Fibroblast of skin of back (primary cell): ENCODE data around the gene TRMT61A.
"Not testable (repeated sequence)": the region's sequence is repeated elsewhere in the genome, so short reads cannot be mapped to it uniquely, and the experiment has no call there.

Experiments used
- DNase-seq: peaks from one replicate; pipeline ENCODE4 v3.0.0-alpha.2; 2013

TRMT61A gene

DNA sequence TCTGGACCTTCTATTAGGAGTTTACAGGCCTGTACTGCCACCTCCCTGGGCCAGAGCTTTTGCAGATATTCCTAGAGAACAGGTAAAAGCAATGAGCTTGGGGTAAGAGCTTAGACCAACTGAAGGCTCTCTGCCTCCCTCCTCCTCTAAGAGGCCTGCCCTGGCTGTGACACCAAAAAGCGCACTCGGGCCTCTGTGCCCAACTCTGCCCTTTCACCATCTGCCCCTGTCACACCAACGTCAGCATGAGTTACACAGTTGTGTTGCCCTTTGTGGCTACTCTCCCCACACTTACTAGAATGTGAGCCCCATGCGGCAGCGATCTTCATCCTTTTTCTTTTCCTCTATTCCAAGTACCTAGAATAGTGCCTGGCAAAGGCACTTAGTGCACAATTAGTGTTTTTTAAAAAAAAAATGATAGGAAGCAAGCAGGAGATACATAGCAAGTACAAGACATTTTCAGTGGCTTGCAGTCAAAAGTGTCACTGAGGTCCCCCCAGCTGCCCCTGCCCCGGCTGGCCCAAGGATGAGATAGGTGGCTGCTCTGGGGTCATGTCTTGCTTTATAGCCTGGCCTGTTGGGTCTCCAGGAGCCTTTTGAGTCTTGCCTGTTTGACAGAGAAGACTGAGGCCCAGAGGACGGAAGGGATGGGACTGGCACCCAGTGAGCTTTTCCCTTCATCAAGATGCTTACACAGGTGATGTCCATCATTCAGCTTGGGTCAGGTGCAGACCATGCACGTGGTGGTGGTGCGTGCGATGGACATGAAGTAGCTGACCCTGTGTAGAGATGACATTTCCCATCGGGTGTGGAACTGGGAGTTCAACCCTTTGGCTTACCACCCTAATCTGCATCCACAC is 18.9 kb upstream of the TRMT61A start:
- no peak for DNase-seq

DNA sequence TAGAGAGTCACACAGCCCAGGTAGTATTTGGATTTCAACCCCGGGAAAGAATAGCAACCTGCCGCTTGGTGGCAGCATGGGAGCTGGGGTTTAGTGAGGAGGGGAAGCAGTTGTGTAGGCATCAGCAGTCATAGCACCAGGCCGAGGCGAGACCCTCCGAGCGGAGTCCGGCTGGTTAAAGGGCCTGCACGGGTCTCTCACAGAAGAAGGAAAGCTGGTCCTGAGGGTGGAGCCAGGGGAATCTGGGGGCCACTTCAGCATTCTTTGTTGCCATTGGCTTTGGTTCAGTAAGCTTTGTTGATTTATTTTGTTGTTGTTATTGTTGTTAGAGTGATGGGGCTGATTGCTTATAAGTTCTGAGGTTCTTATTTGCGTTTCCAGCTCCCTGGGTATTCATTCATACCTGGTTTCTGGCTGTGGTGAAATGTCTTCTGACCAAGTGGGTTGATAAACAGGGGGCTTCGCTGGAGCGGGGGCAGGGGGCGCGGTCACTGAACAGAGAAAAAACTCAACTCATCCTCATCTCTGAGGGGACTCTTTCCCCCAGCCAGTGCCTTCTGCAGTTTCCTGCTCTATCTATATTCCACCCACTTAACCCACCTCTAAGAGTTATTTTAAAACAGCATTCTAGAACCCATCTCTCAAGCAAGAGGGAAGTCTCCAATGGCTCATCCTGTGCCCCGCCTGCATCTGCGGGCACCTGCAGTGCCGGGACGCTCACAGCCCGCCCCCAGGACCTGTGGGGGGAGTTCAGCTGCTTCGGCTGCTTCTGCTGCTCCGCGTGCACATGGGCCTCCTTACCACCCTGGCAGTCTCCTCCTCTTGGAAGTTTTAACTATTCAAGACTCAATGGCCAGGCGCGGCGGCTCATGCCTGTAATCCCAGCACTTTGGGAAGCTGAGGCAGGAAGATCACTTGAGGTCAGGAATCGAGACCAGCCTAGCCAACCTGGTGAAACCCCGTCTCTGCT is 18.0 kb upstream of the TRMT61A start:
- DNase-seq, result no peak

DNA sequence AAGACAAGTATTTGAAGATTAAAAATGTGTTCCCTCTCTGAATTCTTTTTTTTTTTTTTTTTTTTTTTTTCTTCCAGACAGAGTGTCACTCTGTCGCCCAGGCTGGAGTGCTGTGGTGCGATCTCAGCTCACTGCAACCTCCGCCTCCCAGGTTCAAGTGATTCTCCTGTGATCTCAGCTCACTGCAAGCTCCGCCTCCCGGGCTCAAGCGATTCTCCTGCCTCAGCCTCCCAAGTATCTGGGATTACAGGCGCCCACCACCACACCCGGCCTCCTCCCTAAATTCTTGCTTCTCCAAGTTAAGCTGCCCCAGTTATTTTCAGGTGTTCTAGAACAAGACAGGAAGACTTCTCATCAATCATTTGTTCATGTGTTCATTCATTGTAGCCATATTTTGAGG is 16.8 kb upstream of the TRMT61A start:
- not testable (repeated sequence) for DNase-seq

DNA sequence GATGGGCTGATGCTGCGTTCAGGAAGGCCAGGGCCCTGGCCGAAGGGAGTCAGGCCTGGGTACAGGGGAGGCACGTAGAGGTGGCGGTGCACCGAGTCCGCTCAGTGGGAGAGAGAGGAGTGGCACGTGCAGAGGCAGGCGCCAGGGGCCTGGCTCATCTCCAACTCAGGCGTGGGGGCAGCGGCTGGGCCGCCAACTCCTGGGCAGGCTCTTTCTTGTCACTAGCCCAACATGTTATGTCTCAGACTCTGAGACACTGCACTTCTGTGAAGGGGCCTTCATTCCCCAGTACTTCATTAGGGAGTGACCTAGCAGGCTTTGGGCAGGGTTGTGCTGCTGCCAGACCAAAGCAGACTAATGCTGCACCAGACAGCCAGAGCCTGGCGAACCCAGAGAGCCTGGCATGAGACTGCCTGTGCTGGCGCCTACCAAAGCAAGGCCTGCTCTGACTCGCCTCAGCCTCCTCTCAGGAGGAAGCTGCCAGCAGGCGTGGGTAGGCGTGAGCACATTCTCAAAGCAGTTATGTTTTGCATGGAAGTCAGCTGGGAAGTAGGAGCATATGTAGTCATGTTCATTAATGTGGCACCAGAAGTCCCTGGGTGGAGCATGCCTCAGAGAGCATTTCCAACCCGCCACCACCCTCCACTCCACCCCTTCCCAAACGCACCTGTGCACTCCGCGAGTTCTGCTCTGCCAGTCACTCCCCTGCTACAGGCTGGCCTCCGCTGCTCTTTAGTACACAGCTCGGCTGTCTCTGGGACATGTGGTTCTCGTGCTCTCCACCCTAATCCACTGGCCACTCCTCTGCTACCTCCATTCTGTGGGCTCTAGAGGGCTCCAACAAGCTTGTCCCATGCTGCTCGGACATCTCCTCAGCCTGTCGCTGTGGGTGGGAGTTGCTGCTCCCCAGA is 16.0 kb upstream of the TRMT61A start:
- peak; percentile 46 for DNase-seq

DNA sequence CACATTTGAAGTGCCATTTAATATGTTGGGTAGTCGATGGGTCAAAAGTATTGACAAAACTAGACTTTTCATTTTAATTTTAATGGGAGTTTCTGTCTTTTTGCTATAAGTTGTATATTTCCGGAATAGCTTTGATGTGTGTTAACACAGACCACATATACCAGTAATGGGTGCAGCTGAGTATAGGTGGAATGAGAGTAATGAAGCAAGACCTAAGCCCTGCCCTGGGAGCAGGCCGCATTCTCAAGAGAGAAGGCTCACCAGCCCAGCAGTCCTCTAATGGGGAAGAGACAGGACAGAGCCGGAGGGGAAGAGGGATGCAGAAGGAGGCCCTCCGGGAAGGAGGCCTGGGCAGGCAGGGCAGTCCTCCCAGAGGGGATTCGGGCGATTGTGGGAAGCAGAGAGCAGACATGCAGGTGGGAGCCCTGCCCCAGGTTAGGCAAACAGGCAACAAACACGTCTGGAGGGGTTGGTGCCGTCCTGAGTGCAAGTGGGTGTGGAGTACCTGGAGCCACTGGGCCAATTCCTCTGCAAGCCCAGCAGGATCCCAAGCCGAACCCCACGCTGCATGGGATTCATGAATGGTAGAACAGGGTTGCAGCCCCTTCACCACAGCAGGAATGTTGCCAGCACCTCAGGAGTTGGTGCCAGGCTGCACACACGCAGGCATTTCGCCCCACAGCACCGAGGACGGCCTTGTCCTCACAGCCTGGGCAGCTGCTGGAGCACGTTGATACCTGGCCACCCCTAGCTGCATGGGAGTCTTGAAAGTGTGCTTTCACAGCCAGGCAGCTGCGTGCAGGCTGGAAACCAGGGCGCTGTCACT is 14.2 kb upstream of the TRMT61A start:
- DNase-seq, result no peak

DNA sequence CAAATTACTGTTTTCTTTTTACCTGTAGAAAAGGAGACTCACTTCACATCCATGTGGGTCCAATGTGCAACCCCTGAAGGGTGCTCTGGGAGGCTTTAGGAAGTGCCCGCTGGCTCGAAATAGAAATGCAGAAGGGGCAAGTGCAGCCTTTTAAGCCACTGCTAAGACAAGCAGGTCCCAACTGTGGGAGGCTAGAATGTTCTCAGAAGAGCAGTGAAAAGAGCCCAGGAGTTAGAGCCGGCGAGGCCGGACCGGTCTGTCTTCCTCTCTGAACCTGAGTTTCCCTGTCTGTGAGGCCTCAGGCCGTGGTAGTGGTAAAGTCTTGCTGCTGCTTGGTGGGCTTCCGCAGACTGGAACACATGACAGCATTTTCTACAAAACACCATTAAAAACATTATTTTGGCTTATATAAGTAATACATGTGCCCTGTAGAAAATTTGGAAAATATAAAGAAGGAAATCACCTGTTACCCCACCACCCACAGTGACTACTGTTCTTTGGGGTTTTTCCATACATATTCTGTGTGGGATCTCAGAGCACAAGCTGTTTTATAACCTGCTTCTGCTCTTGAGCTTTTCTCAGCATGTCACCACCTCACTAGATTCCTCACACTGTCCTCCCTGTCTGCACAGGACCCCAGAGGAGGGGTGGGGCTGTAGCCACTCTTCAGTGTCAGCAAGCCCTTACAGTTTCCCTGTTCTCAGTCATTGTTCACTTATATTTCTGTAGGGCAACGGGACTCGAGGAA is 12.4 kb upstream of the TRMT61A start:
- no peak for DNase-seq

DNA sequence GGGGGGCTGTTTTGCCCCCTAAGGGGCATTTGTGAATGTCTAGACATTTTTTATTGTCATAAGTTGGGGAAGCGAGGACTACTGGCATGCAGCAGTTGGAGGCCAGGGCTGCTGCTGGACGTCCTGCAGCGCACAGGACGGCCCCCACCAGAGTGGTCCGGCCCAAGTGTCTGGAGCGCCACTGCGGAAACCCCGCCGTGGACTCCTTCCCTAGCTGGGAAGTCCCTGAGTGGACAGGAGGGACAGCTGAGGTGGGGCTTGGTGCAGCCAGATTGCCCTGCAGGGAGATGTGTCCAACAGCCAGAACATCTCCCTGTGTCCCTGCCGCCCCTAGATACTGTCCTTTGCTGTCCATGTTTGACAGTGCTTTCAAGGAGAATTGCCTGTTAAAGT is 11.8 kb upstream of the TRMT61A start:
- DNase-seq, result no peak

DNA sequence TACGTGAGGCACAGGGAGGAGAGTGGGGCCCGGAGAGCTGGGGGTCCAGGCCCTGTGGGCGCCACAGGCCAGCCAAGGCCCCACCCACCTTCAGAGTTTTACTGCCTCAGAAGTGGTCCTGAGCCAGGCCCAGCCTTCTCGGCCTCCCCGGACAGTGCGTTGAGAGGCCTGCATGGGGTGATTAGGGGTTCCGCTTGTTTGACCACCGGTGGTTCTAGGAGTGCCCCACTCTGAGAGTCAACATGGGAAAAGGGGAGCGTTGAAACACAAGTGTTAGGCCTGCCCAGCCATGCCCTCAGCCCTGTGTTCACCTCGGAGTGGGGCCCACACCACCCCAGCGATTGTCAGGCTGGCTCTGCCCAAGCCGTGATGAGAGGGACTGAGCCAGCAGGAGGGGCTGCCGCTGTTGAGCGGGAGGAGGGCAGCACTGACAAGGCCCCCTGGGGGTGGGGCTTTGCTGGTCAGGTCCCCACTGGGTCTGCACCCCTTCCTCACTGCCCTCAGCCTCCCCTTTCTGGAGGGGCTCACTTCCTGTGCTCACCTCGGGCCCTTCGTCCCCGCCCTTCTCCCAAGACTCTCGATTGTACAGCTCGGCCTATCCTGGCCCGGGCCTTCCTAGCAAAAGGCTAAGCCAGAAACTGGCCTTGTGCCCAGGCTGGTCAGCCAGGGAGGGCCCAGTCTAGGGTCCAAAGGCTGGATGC is 11.1 kb upstream of the TRMT61A start:
- no peak for DNase-seq

DNA sequence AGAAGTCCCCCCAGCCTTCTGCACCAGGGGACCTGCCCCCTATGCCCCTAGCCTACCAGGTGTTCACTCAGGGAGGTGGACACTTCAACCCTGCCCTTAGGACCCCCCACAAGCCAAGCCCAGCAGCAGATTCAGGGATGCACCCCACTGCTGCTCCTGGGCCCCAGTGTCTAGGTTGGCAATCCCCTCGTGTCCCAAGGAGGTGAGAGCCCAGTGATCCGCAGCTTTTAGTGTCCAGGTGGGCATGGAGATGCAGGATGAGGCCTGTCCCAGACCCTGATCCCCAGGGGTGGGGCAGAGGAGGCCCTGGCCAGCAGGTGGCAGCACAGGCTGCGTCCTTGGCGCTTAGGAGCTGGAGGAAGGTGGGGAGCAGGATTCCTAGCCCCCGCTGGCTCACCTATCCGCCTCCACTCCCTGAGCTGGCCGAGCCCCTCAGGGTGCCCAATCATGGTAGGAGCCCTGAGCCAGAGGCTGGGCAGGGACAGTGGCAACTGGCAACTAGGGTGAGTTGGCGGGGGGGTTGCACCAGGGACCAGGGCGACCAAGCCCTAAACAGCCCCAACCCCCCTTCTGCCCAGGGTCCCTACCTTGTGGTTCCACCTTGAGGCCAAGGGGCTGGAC is 10.5 kb upstream of the TRMT61A start:
- DNase-seq, result peak; percentile 50

DNA sequence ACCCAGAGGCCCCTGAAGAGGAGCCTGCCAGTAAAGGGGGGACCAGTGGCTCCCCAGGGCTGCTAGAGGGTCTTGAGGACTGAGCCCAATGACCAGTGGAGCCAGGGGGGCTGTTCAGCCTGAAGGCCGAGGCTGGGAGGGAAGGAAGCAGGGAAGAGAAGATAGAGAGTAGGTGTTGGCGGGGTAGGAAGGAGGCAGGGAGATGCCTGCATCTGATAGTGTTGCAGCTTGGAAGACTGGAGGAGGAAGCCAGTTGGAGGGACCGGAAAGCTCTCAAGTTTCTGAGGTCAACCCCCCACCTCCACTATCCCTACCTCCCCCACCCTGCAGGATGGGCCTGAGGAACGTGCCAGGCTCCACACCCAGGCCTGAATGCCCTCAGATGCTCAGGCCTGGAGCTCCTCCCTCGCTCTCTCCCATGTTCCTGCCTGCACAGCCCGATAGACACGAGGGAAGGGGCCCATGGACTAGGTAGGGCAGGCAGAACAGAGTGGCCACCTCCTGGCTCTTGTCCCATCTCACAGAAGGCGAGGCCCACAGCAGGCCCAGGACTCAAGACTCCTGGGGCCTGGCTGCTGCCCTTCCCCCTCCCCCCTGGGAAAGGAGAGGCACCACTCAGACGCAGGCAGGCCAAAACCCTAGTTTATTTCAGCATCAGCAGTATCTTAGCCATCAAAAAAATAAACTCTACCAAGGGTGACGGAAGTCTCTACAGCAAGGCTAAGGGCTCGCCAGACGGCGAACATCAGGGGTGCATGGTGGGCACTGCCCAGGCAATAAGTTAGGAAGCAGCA is 9.8 kb upstream of the TRMT61A start:
- DNase-seq, result peak; percentile 34

DNA sequence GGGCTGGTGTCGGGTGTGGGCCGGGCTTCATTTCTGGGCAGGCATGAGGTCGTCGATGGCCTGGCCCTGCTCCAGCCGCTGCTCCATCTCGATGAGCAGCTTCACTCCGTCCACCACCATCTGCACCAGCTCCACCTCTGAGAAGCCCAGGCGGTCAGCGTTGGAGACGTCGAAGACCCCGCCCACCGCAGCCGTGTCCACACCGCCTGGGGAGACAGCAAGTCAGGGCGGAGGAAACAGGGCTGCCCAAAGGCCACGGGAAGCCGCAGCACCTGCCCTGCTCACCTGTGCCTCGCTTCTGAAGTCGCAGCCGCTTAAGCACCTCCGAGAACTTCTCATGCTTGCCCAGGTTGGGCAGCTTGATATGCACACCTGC is 9.2 kb upstream of the TRMT61A start:
- DNase-seq, result no peak

DNA sequence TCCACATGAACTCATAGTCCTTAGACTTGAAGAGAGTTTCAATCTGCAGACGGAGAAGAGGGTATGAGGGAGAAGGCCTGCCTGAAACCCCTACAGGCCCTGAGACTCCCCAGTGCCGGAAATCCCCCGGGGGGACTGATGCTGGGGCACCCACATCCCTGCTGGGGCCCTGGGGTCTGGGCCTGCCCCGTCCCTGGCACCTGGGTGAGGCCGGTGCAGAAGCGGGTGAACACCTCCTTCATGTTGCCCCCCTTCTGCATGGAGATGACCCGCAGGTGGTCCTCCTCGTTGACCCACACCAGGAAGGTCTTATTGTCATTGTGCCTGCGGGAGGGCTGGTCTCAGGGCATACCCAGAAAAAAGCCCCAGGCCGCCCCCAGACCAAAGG is 8.7 kb upstream of the TRMT61A start:
- no peak for DNase-seq

DNA sequence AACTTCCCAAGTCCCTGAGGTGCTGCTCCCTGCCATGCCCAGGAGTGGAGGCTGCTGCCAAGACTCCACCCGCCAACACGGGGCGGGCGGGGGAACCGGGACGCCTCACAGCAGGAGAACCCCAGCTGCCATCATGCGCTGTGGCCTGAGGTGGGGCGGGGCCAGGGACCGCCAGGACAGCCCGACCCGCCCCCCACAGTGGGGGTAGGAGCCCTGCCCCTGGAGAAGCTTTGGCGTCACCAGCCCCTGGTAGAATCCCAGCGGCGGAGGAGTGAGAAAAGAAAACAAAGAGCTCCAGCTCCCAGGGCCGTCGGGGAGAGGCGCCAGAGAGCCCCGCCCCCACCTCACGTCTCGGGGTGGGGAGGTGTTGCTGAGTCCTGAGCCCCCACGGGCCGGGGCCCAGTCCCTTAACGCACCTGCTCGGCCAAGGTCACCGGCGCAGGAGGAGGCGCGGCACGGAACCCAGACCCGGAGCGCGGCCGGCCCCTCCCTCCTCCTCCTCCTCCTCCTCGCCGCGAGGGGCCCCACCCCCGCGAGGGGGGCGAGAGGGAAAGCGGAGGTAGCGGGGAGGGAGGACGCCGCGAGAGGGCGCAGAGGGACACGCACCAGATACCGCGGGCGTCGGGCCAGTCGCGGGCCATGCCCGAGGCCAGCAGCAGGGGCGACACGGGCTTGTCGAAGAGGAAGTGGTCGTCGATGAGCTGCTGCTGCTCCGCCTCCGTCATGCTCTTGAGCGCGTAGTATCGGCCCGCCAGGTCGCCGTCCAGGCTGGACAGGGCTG is 8.1 kb upstream of the TRMT61A start:
- DNase-seq, result peak; percentile 78

DNA sequence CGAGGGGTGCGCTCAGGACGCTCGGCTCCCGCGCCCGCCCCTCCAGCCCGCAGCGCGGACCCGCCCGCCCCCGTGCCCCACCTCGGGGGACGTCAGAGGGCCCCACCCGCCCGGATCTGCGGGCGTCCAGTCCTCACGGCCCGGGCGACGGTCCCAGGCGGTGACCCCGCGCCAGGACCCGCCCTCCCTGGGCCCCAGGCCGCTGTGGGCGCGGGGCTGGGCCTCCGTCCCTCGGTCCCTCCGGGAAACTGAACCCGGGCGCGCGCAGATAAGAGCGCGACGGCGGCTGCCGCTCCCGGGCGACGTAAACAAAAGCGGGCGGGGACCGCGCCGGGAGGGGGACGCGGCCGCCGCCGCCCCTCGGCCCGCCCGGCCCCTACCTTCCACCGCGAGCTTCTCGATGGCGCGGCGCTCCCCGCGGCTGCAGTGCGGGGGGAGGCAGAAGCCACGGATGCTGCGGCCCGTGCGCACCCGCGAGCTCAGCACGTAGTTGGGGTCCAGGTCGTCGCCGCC is 7.5 kb upstream of the TRMT61A start:
- no peak for DNase-seq

DNA sequence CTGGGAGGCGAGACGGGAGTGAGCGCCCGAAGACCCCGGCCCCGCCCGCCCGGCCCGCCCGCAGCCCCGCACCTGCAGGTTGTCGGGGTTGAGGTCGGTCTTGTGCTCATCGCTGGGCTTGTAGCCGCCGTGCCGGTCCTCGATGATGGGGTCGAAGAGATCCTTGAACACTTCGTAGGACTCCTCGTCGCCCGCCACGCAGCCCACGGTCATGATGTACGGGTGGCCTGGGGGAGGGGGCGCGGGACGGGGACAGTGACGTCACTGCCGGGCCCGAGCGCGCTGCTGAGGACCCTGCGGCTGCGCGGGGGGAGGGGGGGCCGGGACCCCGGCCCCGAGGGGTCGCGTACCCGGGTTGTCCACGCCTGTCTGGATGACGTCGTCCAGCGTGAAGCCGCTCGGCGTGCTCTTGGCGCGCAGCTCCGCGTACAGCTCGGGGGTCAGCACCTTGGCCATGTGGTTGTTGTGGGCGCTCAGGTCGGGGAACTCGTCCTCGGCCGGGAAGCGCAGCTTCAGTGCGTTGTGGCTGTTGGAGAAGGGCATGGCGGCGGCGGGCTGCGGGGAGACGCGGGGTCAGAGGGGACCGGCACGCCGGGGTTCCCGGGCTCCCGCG is 6.9 kb upstream of the TRMT61A start:
- DNase-seq, result no peak

DNA sequence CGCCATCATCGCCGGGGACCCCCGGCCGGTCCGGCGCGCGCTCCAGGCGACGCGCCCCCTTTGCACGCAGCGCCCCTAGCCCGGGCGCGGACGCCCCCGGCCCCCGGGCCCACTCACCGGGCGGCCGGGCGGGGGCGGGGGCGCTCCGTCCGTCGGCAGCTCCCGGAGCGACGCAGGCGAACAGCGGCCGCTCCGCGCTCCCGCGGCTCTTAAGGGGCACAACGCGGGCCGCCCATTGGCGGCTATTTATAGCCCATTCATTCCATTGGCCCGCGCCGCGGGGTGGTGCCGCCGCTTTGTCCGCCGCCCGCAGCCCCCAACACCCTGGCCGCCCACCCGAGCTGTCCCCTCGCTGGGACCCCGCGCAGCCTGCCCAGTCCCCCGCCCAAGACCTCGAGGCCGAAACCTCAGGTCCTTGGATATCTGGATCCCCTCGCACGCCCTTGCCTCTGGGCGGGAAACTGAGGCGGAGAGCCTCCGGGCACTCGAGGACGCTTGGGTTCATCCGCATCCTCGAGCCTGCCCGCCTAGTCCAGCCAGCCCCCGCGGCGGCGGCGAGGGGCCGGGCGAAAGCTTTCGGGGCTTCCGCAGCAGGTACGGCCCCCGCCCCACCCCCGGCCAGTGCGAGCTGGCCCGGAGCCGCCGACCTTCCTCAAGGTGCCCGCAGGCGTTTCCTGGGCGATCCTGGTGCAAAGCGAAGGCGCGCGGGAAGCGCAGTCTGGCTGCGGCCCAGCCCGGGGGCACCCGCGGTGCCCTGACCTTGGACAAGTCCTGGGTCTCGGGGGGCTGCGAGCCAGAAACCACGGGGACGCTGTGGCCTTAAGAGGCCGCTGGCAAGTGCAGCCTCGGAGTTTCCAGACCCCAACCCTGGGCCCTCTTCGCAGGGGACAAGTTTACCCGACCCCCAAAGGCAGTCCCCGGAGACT is 6.1 kb upstream of the TRMT61A start, which contains the start of gene CKB:
TSS of gene CKB (minus strand) at position 182 of the 926 bp plus-strand sequence. CDS start 337 bp downstream, outside the sequence.
- peak; percentile 66 for DNase-seq
